HepG2 (cell line): ENCODE data around the gene LSM2. TPM values are rescaled to one million over a fixed set of nuclear protein-coding genes. Genes with fewer than 3 reads are reported as not detected.

Source experiments
- FOXK2 ChIP-seq: fragments of 450-650 bp; IDR thresholded peaks from 2 replicates; pipeline ENCODE4 v1.6.1; 2016
- HINFP ChIP-seq: sonication (generic); formaldehyde crosslinking; IDR thresholded peaks from 2 replicates; pipeline ENCODE4 v1.4.0; 2020; ENCODE audit warnings: low read depth, mild to moderate bottlenecking, missing genetic modification reagents
- KDM3A ChIP-seq: IDR thresholded peaks from 2 replicates; pipeline ENCODE4 v1.6.1; 2018; ENCODE audit warnings: low read depth, missing compliant biosample characterization
- MAZ ChIP-seq, 2 experiments: sonication (generic) in 1 of 2; formaldehyde crosslinking in 1 of 2; IDR thresholded peaks; 2 replicates each; pipeline versions ENCODE4 v1.5.0 to v1.6.1; 2012 to 2020; ENCODE audit warnings: low read depth in 2 of 2, mild to moderate bottlenecking in 2 of 2, borderline replicate concordance in 1 of 2, improper control_type of control experiment in 1 of 2, low read length in 1 of 2, missing genetic modification reagents in 1 of 2, moderate library complexity in 1 of 2
- SRSF1 ChIP-seq: fragments of 200-400 bp; formaldehyde crosslinking; optimal IDR thresholded peaks from 2 replicates; pipeline ENCODE3; 2017; ENCODE audit warnings: mild to moderate bottlenecking, low read depth, low read length, moderate library complexity
- WIZ ChIP-seq: sonication (generic); formaldehyde crosslinking; IDR thresholded peaks from 2 replicates; pipeline ENCODE4 v1.5.1; 2020; ENCODE audit warnings: mild to moderate bottlenecking, missing genetic modification reagents
- ZNF232 ChIP-seq: sonication (generic); formaldehyde crosslinking; IDR thresholded peaks from 2 replicates; pipeline ENCODE4 v1.4.0; 2020; ENCODE audit warnings: missing genetic modification reagents, borderline replicate concordance
- ZNF24 ChIP-seq: fragments of 450-650 bp; IDR thresholded peaks from 2 replicates; pipeline ENCODE4 v1.6.1; 2017; ENCODE audit warnings: antibody characterized with exemption, mild to moderate bottlenecking
- ZNF367 ChIP-seq: sonication (generic); formaldehyde crosslinking; IDR thresholded peaks from 2 replicates; pipeline ENCODE4 v1.4.0; 2020; ENCODE audit warnings: missing genetic modification reagents, borderline replicate concordance
- polyA plus RNA-seq, 8 experiments: library from polyadenylated mRNA; depleted of rRNA in 3 of 8; stranded (reverse) in 7 of 8; unstranded in 1 of 8; fragments of >200 nt; fragmentation: Illumina TruSeq in 4 of 8; extraction: Trizol in 4 of 8; gene quantifications; 2 replicates each; pipeline versions ENCODE4 v1.2.1 to v1.2.3, GENCODE V29; 2011 to 2016; ENCODE audit warnings: low read depth in 4 of 8, missing spikeins in 1 of 8, mixed read lengths in 1 of 8; ENCODE audit not compliant: insufficient read depth in 1 of 8
- total RNA-seq, 5 experiments: library from RNA; depleted of rRNA; stranded (reverse); fragments of >200 nt; fragmentation: Illumina TruSeq; extraction: Trizol; gene quantifications; 2 replicates each; pipeline ENCODE4 v1.2.3, GENCODE V29; 2016; ENCODE audit warnings: low read depth in 1 of 5
- TF ChIP-seq, protein P1 (sequence below): sonication (generic); formaldehyde crosslinking; IDR thresholded peaks from 2 replicates; pipeline ENCODE4 v1.5.0; 2020; ENCODE audit warnings: mild to moderate bottlenecking, missing genetic modification reagents
- TF ChIP-seq, protein P2 (sequence below): sonication (generic); formaldehyde crosslinking; IDR thresholded peaks from 2 replicates; pipeline ENCODE4 v1.5.1; 2020; ENCODE audit warnings: missing genetic modification reagents, mild to moderate bottlenecking, borderline replicate concordance
- TF ChIP-seq, protein P3 (sequence below): sonication (generic); formaldehyde crosslinking; conservative IDR thresholded peaks from 2 replicates; pipeline ENCODE4 v1.4.0; 2020; ENCODE audit warnings: missing genetic modification reagents

Gene LSM2
- total and polyA plus RNA-seq, 2 of the 13 experiments (the other 11 are each of a cell fraction or from before 2014, with no cell fraction given): 69.4 to 90.5 TPM

GRCh38 chr6:31834367-31835250 is 27.8 kb upstream of the LSM2 start (continued):
- TF ChIP-seq, protein P1, sequence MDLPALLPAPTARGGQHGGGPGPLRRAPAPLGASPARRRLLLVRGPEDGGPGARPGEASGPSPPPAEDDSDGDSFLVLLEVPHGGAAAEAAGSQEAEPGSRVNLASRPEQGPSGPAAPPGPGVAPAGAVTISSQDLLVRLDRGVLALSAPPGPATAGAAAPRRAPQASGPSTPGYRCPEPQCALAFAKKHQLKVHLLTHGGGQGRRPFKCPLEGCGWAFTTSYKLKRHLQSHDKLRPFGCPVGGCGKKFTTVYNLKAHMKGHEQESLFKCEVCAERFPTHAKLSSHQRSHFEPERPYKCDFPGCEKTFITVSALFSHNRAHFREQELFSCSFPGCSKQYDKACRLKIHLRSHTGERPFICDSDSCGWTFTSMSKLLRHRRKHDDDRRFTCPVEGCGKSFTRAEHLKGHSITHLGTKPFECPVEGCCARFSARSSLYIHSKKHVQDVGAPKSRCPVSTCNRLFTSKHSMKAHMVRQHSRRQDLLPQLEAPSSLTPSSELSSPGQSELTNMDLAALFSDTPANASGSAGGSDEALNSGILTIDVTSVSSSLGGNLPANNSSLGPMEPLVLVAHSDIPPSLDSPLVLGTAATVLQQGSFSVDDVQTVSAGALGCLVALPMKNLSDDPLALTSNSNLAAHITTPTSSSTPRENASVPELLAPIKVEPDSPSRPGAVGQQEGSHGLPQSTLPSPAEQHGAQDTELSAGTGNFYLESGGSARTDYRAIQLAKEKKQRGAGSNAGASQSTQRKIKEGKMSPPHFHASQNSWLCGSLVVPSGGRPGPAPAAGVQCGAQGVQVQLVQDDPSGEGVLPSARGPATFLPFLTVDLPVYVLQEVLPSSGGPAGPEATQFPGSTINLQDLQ: 0 out of 2 replicates have a peak, but pooled peaks have one; percentile 1
- TF ChIP-seq ZNF24: peak; percentile 40; the same call in 1 of the 2 replicates
- peak; percentile 81 for TF ChIP-seq KDM3A (CRISPR knock-in tag)
- TF ChIP-seq, protein P2, sequence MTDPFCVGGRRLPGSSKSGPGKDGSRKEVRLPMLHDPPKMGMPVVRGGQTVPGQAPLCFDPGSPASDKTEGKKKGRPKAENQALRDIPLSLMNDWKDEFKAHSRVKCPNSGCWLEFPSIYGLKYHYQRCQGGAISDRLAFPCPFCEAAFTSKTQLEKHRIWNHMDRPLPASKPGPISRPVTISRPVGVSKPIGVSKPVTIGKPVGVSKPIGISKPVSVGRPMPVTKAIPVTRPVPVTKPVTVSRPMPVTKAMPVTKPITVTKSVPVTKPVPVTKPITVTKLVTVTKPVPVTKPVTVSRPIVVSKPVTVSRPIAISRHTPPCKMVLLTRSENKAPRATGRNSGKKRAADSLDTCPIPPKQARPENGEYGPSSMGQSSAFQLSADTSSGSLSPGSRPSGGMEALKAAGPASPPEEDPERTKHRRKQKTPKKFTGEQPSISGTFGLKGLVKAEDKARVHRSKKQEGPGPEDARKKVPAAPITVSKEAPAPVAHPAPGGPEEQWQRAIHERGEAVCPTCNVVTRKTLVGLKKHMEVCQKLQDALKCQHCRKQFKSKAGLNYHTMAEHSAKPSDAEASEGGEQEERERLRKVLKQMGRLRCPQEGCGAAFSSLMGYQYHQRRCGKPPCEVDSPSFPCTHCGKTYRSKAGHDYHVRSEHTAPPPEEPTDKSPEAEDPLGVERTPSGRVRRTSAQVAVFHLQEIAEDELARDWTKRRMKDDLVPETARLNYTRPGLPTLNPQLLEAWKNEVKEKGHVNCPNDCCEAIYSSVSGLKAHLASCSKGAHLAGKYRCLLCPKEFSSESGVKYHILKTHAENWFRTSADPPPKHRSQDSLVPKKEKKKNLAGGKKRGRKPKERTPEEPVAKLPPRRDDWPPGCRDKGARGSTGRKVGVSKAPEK (CRISPR knock-in tag): peak; percentile 63; the same call in 1 of the 2 replicates
- 0 out of 2 replicates have a peak, but pooled peaks have one; percentile 74 for TF ChIP-seq WIZ (CRISPR knock-in tag)
- peak; percentile 98 for TF ChIP-seq SRSF1
- TF ChIP-seq, protein P3, sequence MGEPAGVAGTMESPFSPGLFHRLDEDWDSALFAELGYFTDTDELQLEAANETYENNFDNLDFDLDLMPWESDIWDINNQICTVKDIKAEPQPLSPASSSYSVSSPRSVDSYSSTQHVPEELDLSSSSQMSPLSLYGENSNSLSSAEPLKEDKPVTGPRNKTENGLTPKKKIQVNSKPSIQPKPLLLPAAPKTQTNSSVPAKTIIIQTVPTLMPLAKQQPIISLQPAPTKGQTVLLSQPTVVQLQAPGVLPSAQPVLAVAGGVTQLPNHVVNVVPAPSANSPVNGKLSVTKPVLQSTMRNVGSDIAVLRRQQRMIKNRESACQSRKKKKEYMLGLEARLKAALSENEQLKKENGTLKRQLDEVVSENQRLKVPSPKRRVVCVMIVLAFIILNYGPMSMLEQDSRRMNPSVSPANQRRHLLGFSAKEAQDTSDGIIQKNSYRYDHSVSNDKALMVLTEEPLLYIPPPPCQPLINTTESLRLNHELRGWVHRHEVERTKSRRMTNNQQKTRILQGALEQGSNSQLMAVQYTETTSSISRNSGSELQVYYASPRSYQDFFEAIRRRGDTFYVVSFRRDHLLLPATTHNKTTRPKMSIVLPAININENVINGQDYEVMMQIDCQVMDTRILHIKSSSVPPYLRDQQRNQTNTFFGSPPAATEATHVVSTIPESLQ (CRISPR knock-in tag): 0 out of 2 replicates have a peak, but pooled peaks have one; percentile 80
- 0 out of 2 replicates have a peak, but pooled peaks have one; percentile 53 for TF ChIP-seq ZNF367 (CRISPR knock-in tag)
- 0 out of 2 replicates have a peak, but pooled peaks have one; percentile 4 for TF ChIP-seq MAZ (IDR thresholded peaks at IDR 0.05; ENCODE audit: borderline replicate concordance, low read depth, low read length)
- TF ChIP-seq MAZ (CRISPR knock-in tag; IDR thresholded peaks at IDR 0.05; ENCODE audit: low read depth): peak; percentile 70
- TF ChIP-seq FOXK2: no peak
- peak; percentile 24; the same call in 1 of the 2 replicates for TF ChIP-seq HINFP (CRISPR knock-in tag)
- TF ChIP-seq ZNF232 (CRISPR knock-in tag): 0 out of 2 replicates have a peak, but pooled peaks have one; percentile 49
